Upper lobe of left lung (tissue), 6 donors: ENCODE results near the gene PTRH2. TPM values are rescaled to one million over a fixed set of nuclear protein-coding genes. Genes with fewer than 3 reads are reported as not detected.

Experiments used
- ATAC-seq, 2 donors: fragments of 200-7000 bp; cut with Tn5 transposase; one replicate each; pipeline ENCODE4 v1.9.1; 2022; ENCODE audit warnings: mild to moderate bottlenecking in 2 of 2, moderate library complexity in 2 of 2; ENCODE audit not compliant: low FRiP score in 2 of 2
- DNase-seq, 2 donors: peaks; one replicate each; pipeline ENCODE4 v3.0.0-alpha.2; 2019 to 2020
- H3K27ac ChIP-seq, 4 donors: fragments of 200-600 bp; sonication (generic); one replicate each; pipeline ENCODE4 v1.5.1; 2016 to 2019
- H3K27me3 ChIP-seq, 4 donors: fragments of 200-600 bp; sonication (generic); one replicate each; pipeline ENCODE4 v1.5.1; 2017 to 2019
- H3K36me3 ChIP-seq, 4 donors: fragments of 200-600 bp; sonication (generic); one replicate each; pipeline ENCODE4 v1.5.1; 2016 to 2019
- H3K4me1 ChIP-seq, 4 donors: fragments of 200-600 bp; sonication (generic); one replicate each; pipeline ENCODE4 v1.5.1; 2018 to 2019
- H3K4me3 ChIP-seq, 4 donors: fragments of 200-600 bp; sonication (generic); one replicate each; pipeline ENCODE4 v1.5.1; 2017 to 2019; ENCODE audit warnings: mild to moderate bottlenecking in 2 of 4, moderate library complexity in 1 of 4
- H3K9me3 ChIP-seq, 4 donors: fragments of 200-600 bp; sonication (generic); one replicate each; pipeline ENCODE4 v1.5.1; 2018 to 2019
- EP300 ChIP-seq, 4 donors: sonication (generic); formaldehyde crosslinking; IDR thresholded peaks; one replicate each; pipeline ENCODE4 v1.5.1; 2017; ENCODE audit warnings: antibody characterized with exemption in 4 of 4, control low read depth in 2 of 4
- POLR2A ChIP-seq, 4 donors: fragments of 450-650 bp; IDR thresholded peaks; one replicate each; pipeline ENCODE4 v1.5.1; 2016 to 2017; ENCODE audit warnings: antibody characterized with exemption in 4 of 4, mild to moderate bottlenecking in 2 of 4
- POLR2AphosphoS5 ChIP-seq, 2 donors: sonication (generic); formaldehyde crosslinking; IDR thresholded peaks; one replicate each; pipeline ENCODE4 v1.5.1; 2017; ENCODE audit warnings: antibody characterized with exemption in 2 of 2
- WGBS, 2 donors: methylation state at CpG; one replicate each; pipeline ENCODE4 v1.1.5; 2017 to 2018; 5-methylcytosine and 5-hydroxymethylcytosine counted together
- total RNA-seq, 6 donors: library from RNA; depleted of rRNA in 4 of 6; stranded (reverse); fragments of >200 nt in 4 of 6; gene quantifications; one replicate each; pipeline versions ENCODE4 v1.1.0 to v1.2.1, GENCODE V29; 2016 to 2021
- TF ChIP-seq, protein P1 (sequence below), 6 experiments: fragments of 450-650 bp in 4 of 6; fragments of 200-600 bp in 2 of 6; sonication (generic) in 2 of 6; IDR thresholded peaks; one replicate each; pipeline ENCODE4 v1.5.1; 2016 to 2019; ENCODE audit warnings: antibody characterized with exemption in 6 of 6
- donor health status: DM: no; HTN: no; CAD: no; lungs with moderate emphysema.
- donor health status: DM: no; HTN: yes; CAD: no; lungs with severe emphysema.

PTRH2 gene
- total RNA-seq, 6 donors from 2014 or later, result 13.7 to 38.5 (median 22.0) TPM

DNA sequence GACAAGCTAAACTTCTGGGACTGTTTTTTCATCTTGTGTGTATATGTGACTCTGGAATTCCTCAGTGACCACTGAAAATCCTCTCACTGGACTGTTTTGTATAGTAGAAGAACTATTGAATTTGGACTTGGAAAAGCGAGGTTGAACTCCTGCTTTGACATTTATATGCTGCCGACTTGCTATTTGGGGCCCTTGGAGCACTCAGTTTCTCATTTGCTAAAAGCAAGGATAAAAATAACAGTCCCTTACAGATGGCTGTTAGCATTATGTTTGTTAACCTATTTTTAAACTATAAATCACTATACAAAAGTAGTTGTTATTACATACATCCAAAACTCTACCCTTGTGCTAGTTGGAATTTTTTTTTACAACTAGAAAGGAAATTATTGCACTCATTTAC lies 9.2 kb upstream of the PTRH2 start:
- Histone ChIP-seq H3K4me3 (no peak overlapping the region), H3K27me3 (no peaks in the 10 kb centered on the region), H3K9me3 (no peaks in the 10 kb centered on the region), H3K4me1 (peaks cover 0 to 9% (median 5%) of the 10 kb centered on the region in 4 donors), H3K27ac (no peak overlapping the region), H3K36me3 (no peaks in the 10 kb centered on the region)
- ATAC-seq, result no peak
- 90 to 92% methylated on average over 2 of the region's 2 CpGs for WGBS, 2 donors
- no peak for DNase-seq
- TF ChIP-seq POLR2AphosphoS5 (IDR thresholded peaks at IDR 0.05), result no peak

DNA sequence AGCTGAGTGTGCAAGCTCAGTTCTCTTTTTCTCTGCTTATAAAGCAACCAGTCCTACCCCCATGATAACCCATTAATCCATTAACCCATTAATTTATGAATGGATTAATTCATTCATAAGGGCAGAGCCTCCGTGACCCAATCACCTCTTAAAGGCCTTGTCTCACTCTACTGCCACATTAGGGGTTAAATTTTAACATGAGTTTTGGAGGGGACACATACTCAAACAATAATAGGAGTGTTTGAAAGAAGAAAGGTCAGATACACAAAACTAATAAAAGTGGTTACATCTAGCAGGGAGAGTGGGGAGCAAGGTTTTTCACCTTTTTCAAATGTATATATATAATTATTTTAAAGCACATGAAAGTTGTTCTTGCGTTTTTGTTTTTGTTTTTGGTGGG lies 7.0 kb upstream of the PTRH2 start:
- H3K4me1 ChIP-seq, result peaks cover 10 to 19% (median 14%) of the 10 kb centered on the region in 4 donors
- TF ChIP-seq POLR2AphosphoS5 (IDR thresholded peaks at IDR 0.05), result no peak
- TF ChIP-seq POLR2A (IDR thresholded peaks at IDR 0.05), result no peak
- no peak for TF ChIP-seq EP300 (IDR thresholded peaks at IDR 0.05)
- TF ChIP-seq, protein P1, sequence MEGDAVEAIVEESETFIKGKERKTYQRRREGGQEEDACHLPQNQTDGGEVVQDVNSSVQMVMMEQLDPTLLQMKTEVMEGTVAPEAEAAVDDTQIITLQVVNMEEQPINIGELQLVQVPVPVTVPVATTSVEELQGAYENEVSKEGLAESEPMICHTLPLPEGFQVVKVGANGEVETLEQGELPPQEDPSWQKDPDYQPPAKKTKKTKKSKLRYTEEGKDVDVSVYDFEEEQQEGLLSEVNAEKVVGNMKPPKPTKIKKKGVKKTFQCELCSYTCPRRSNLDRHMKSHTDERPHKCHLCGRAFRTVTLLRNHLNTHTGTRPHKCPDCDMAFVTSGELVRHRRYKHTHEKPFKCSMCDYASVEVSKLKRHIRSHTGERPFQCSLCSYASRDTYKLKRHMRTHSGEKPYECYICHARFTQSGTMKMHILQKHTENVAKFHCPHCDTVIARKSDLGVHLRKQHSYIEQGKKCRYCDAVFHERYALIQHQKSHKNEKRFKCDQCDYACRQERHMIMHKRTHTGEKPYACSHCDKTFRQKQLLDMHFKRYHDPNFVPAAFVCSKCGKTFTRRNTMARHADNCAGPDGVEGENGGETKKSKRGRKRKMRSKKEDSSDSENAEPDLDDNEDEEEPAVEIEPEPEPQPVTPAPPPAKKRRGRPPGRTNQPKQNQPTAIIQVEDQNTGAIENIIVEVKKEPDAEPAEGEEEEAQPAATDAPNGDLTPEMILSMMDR (IDR thresholded peaks at IDR 0.05), result no peak
- 82 to 83% methylated on average over 2 of the region's 2 CpGs for WGBS, 2 donors
- no peak overlapping the region for H3K27ac ChIP-seq
- ATAC-seq (no peak), DNase-seq (no peak)
- no peak overlapping the region for H3K4me3 ChIP-seq
- no peaks in the 10 kb centered on the region for H3K36me3 ChIP-seq
- no peaks in the 10 kb centered on the region for H3K27me3 ChIP-seq
- no peaks in the 10 kb centered on the region for H3K9me3 ChIP-seq

DNA sequence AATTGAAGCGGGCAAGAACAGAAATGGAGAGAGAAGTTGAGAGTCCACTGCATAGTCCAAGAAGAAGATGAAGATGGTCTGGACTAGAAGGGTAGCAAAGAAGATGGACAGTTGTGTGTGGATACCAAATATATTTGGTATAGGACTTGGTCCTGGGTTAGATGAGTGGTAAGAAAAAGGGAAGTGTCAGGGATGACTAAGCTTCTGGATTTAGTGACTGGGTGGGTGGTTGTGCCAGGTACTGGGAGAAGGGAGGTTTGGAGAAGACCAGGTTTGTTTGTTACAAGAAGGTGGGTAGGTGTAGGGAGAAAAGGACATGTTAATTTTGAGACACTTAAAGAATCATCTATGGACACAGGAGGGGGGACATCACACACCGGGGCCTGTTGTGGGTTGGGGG lies 5.6 kb upstream of the PTRH2 start:
- Histone ChIP-seq H3K4me1 (peaks cover 19 to 29% (median 26%) of the 10 kb centered on the region in 4 donors), H3K4me3 (no peak overlapping the region), H3K27me3 (no peaks in the 10 kb centered on the region), H3K9me3 (no peaks in the 10 kb centered on the region), H3K27ac (peak overlapping the region in 1 of 4 donors; percentile 9), H3K36me3 (no peaks in the 10 kb centered on the region)
- TF ChIP-seq POLR2A (IDR thresholded peaks at IDR 0.05) (no peak), EP300 (IDR thresholded peaks at IDR 0.05) (no peak), POLR2AphosphoS5 (IDR thresholded peaks at IDR 0.05) (no peak)
- TF ChIP-seq, protein P1 (IDR thresholded peaks at IDR 0.05), result no peak
- DNase-seq (no peak), ATAC-seq (no peak)
- 94 to 95% methylated on average over 1 to 2 of the region's 2 CpGs for WGBS, 2 donors

DNA sequence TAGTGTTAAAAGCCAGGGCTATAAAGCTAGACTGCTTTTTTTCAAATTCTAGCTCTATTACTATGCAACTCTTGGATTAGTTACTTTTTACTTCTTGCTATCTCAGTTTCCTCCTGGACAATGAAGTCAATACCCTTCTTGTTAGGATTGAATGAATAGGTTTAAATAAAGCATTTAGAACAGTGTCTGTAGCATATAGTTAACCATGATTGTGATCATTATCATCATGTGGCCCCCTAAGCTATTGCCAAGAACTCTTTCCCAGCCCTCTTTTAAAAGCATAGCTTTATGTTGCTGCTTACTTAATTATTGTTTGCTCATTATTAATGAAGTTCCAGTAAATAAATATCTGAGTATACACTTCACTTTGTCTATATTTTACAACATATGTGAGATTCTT lies 4.7 kb upstream of the PTRH2 start:
- ATAC-seq, result no peak
- peak overlapping the region in 1 of 4 donors; percentile 9 for H3K27ac ChIP-seq
- no peaks in the 10 kb centered on the region for H3K27me3 ChIP-seq
- H3K36me3 ChIP-seq, result no peaks in the 10 kb centered on the region
- H3K9me3 ChIP-seq, result no peaks in the 10 kb centered on the region
- TF ChIP-seq, protein P1 (IDR thresholded peaks at IDR 0.05), result no peak
- TF ChIP-seq POLR2A (IDR thresholded peaks at IDR 0.05) (no peak), EP300 (IDR thresholded peaks at IDR 0.05) (no peak)
- no peak for DNase-seq
- no peak overlapping the region for H3K4me3 ChIP-seq
- peaks cover 19 to 29% (median 26%) of the 10 kb centered on the region in 4 donors for H3K4me1 ChIP-seq

DNA sequence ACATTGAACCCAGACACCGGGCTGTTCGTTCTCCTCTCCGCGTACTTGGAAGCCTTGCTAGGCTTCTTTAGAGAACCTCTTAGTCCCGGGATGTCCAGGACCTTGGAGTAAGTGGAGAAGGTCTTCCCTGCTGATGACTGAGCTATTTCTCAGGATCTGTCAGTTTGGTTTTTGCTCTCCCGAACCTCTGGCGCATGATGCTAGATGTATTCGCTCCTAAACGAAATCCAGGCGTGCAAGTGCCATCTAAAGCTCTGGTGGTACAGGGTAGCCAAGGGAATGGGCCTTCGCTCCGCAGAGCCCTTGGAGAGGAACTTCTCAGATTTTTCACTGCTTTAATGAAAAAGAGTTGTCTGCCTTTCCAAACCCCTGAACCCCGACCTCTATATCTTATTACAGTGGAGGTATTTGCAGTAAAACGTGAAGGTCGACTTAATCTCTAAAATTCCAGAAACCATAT lies 771 bp upstream of the PTRH2 start:
- H3K4me3 ChIP-seq, result peak overlapping the region; percentile 59 to 75 (median 69)
- no peak for DNase-seq
- 1 to 5% methylated on average over 3 to 15 of the region's 15 CpGs for WGBS, 2 donors
- peak overlapping the region; percentile 87 to 97 (median 92) for H3K27ac ChIP-seq
- no peaks in the 10 kb centered on the region for H3K9me3 ChIP-seq
- TF ChIP-seq POLR2AphosphoS5 (IDR thresholded peaks at IDR 0.05) (no peak), EP300 (IDR thresholded peaks at IDR 0.05) (no peak), POLR2A (IDR thresholded peaks at IDR 0.05) (no peak)
- TF ChIP-seq, protein P1 (IDR thresholded peaks at IDR 0.05), result no peak
- peak in 1 of 2 donors; percentile 22 for ATAC-seq
- H3K36me3 ChIP-seq, result peaks cover 0 to 2% (median 0%) of the 10 kb centered on the region in 4 donors
- H3K4me1 ChIP-seq, result peaks cover 37 to 59% (median 45%) of the 10 kb centered on the region in 4 donors
- H3K27me3 ChIP-seq, result no peaks in the 10 kb centered on the region
